Measurements from ENCODE around the gene AQP1.

The AQP1 gene

GRCh38 chr7:30916255-30916654 lies 4.6 kb downstream of the AQP1 start:
- Mint-ChIP-seq H3K27ac (no peak overlapping the region), H3K4me3 (no peak overlapping the region), H3K27me3 (ENCODE audit: low read depth) (no peaks in the 10 kb centered on the region), H3K4me1 (ENCODE audit: low read depth) (no peaks in the 10 kb centered on the region), H3K9me3 (no peaks in the 10 kb centered on the region), H3K36me3 (ENCODE audit: low read depth) (no peaks in the 10 kb centered on the region)

- no peaks in the 10 kb centered on the region for H3K4me1 Mint-ChIP-seq (ENCODE audit: low read depth)
- no peaks in the 10 kb centered on the region for H3K27me3 Mint-ChIP-seq (ENCODE audit: low read depth)
- no peak overlapping the region for H3K27ac Mint-ChIP-seq
- no peaks in the 10 kb centered on the region for H3K9me3 Mint-ChIP-seq
- no peaks in the 10 kb centered on the region for H3K36me3 Mint-ChIP-seq (ENCODE audit: low read depth)
- no peak overlapping the region for H3K4me3 Mint-ChIP-seq
These were observed 5.1 kb downstream of the AQP1 start for GRCh38 chr7:30916767-30917166.

GRCh38 chr7:30917216-30917893 lies 5.7 kb downstream of the AQP1 start:
- Mint-ChIP-seq H3K27me3 (ENCODE audit: low read depth) (no peaks in the 10 kb centered on the region), H3K9me3 (no peaks in the 10 kb centered on the region), H3K4me3 (no peak overlapping the region), H3K27ac (no peak overlapping the region), H3K4me1 (ENCODE audit: low read depth) (no peaks in the 10 kb centered on the region), H3K36me3 (ENCODE audit: low read depth) (no peaks in the 10 kb centered on the region)

- no peaks in the 10 kb centered on the region for H3K4me1 Mint-ChIP-seq (ENCODE audit: low read depth)
- no peaks in the 10 kb centered on the region for H3K36me3 Mint-ChIP-seq (ENCODE audit: low read depth)
- no peaks in the 10 kb centered on the region for H3K27me3 Mint-ChIP-seq (ENCODE audit: low read depth)
These were observed 7.0 kb downstream of the AQP1 start for GRCh38 chr7:30918676-30919075.

GRCh38 chr7:30920021-30920583 lies 8.4 kb downstream of the AQP1 start:
- no peaks in the 10 kb centered on the region for H3K4me1 Mint-ChIP-seq (ENCODE audit: low read depth)

More at GRCh38 chr7:30918676-30919075, 7.0 kb downstream of the AQP1 start:
- H3K9me3 Mint-ChIP-seq: no peaks in the 10 kb centered on the region
- H3K27ac Mint-ChIP-seq: no peak overlapping the region
- H3K4me3 Mint-ChIP-seq: no peak overlapping the region

GRCh38 chr7:30920584-30921539 lies 9.2 kb downstream of the AQP1 start:
- Mint-ChIP-seq H3K9me3 (no peaks in the 10 kb centered on the region), H3K27me3 (ENCODE audit: low read depth) (no peaks in the 10 kb centered on the region), H3K4me1 (ENCODE audit: low read depth) (no peaks in the 10 kb centered on the region), H3K36me3 (ENCODE audit: low read depth) (no peaks in the 10 kb centered on the region), H3K27ac (no peak overlapping the region), H3K4me3 (no peak overlapping the region)

More at GRCh38 chr7:30920021-30920583, 8.4 kb downstream of the AQP1 start:
- Mint-ChIP-seq H3K36me3 (ENCODE audit: low read depth) (no peaks in the 10 kb centered on the region), H3K27me3 (ENCODE audit: low read depth) (no peaks in the 10 kb centered on the region), H3K4me3 (no peak overlapping the region), H3K9me3 (no peaks in the 10 kb centered on the region), H3K27ac (no peak overlapping the region)

GRCh38 chr7:30921540-30922401 lies 10.1 kb downstream of the AQP1 start:
- Mint-ChIP-seq H3K27me3 (ENCODE audit: low read depth) (no peaks in the 10 kb centered on the region), H3K36me3 (ENCODE audit: low read depth) (no peaks in the 10 kb centered on the region), H3K27ac (no peak overlapping the region), H3K4me3 (no peak overlapping the region), H3K9me3 (peaks cover 3% of the 10 kb centered on the region), H3K4me1 (ENCODE audit: low read depth) (no peaks in the 10 kb centered on the region)

- peaks cover 5% of the 10 kb centered on the region for H3K9me3 Mint-ChIP-seq
- H3K4me3 Mint-ChIP-seq: no peak overlapping the region
- H3K36me3 Mint-ChIP-seq (ENCODE audit: low read depth): no peaks in the 10 kb centered on the region
- H3K27me3 Mint-ChIP-seq (ENCODE audit: low read depth): no peaks in the 10 kb centered on the region
- H3K27ac Mint-ChIP-seq: no peak overlapping the region
- H3K4me1 Mint-ChIP-seq (ENCODE audit: low read depth): no peaks in the 10 kb centered on the region
These were observed 10.9 kb downstream of the AQP1 start for GRCh38 chr7:30922596-30922995.

GRCh38 chr7:30923009-30923773 lies 11.5 kb downstream of the AQP1 start:
- Mint-ChIP-seq H3K27ac (no peak overlapping the region), H3K36me3 (ENCODE audit: low read depth) (no peaks in the 10 kb centered on the region), H3K4me3 (no peak overlapping the region), H3K27me3 (ENCODE audit: low read depth) (no peaks in the 10 kb centered on the region), H3K9me3 (peaks cover 5% of the 10 kb centered on the region), H3K4me1 (ENCODE audit: low read depth) (no peaks in the 10 kb centered on the region)

GRCh38 chr7:30923774-30924413 lies 12.2 kb downstream of the AQP1 start:
- H3K36me3 Mint-ChIP-seq (ENCODE audit: low read depth): no peaks in the 10 kb centered on the region

GRCh38 chr7:30924624-30925023 lies 13.0 kb downstream of the AQP1 start:
- Mint-ChIP-seq H3K36me3 (ENCODE audit: low read depth) (no peaks in the 10 kb centered on the region), H3K27me3 (ENCODE audit: low read depth) (no peaks in the 10 kb centered on the region), H3K4me1 (ENCODE audit: low read depth) (no peaks in the 10 kb centered on the region), H3K9me3 (peaks cover 5% of the 10 kb centered on the region), H3K27ac (no peak overlapping the region), H3K4me3 (no peak overlapping the region)

More at GRCh38 chr7:30923774-30924413, 12.2 kb downstream of the AQP1 start:
- H3K4me1 Mint-ChIP-seq (ENCODE audit: low read depth): no peaks in the 10 kb centered on the region
- no peaks in the 10 kb centered on the region for H3K27me3 Mint-ChIP-seq (ENCODE audit: low read depth)
- H3K9me3 Mint-ChIP-seq: peaks cover 5% of the 10 kb centered on the region
- H3K4me3 Mint-ChIP-seq: no peak overlapping the region
- H3K27ac Mint-ChIP-seq: no peak overlapping the region

- H3K27ac Mint-ChIP-seq: no peak overlapping the region
- H3K4me1 Mint-ChIP-seq (ENCODE audit: low read depth): no peaks in the 10 kb centered on the region
These were observed 13.5 kb downstream of the AQP1 start for GRCh38 chr7:30925117-30925516.

GRCh38 chr7:30925913-30926312 lies 14.3 kb downstream of the AQP1 start:
- no peak overlapping the region for H3K27ac Mint-ChIP-seq
- no peaks in the 10 kb centered on the region for H3K4me1 Mint-ChIP-seq (ENCODE audit: low read depth)
- H3K9me3 Mint-ChIP-seq: peaks cover 5% of the 10 kb centered on the region
- H3K36me3 Mint-ChIP-seq (ENCODE audit: low read depth): no peaks in the 10 kb centered on the region
- no peaks in the 10 kb centered on the region for H3K27me3 Mint-ChIP-seq (ENCODE audit: low read depth)
- H3K4me3 Mint-ChIP-seq: no peak overlapping the region

More at GRCh38 chr7:30925117-30925516, 13.5 kb downstream of the AQP1 start:
- no peaks in the 10 kb centered on the region for H3K27me3 Mint-ChIP-seq (ENCODE audit: low read depth)
- peaks cover 5% of the 10 kb centered on the region for H3K9me3 Mint-ChIP-seq
- no peaks in the 10 kb centered on the region for H3K36me3 Mint-ChIP-seq (ENCODE audit: low read depth)
- no peak overlapping the region for H3K4me3 Mint-ChIP-seq
